Fibroblast of villous mesenchyme (primary cell): ENCODE measurements around the gene GMDS. TPM values are rescaled to one million over a fixed set of nuclear protein-coding genes. Genes with fewer than 3 reads are reported as not detected.
"Not testable (repeated sequence)": the region's sequence is repeated elsewhere in the genome, so short reads cannot be mapped to it uniquely, and the experiment has no call there.

ENCODE experiments used
- DNase-seq: peaks from one replicate; pipeline ENCODE4 v3.0.0-alpha.2; 2010; ENCODE audit warnings: low read depth
- H3K4me3 ChIP-seq: 2 replicates; pipeline ENCODE4 v1.5.1; 2011; ENCODE audit warnings: low read depth, mild to moderate bottlenecking, low read length
- total RNA-seq: library from RNA; depleted of rRNA; stranded (reverse); fragments of >200 nt; gene quantifications from 2 replicates; pipeline ENCODE4 v1.2.3, GENCODE V29; 2012
- TF ChIP-seq, protein P1 (sequence below): IDR thresholded peaks from 2 replicates; pipeline ENCODE4 v1.5.1; 2012; ENCODE audit warnings: low read depth, mild to moderate bottlenecking, low read length; ENCODE audit not compliant: insufficient read depth

The GMDS gene
- total RNA-seq, 1 donor, result 6.5 TPM

DNA sequence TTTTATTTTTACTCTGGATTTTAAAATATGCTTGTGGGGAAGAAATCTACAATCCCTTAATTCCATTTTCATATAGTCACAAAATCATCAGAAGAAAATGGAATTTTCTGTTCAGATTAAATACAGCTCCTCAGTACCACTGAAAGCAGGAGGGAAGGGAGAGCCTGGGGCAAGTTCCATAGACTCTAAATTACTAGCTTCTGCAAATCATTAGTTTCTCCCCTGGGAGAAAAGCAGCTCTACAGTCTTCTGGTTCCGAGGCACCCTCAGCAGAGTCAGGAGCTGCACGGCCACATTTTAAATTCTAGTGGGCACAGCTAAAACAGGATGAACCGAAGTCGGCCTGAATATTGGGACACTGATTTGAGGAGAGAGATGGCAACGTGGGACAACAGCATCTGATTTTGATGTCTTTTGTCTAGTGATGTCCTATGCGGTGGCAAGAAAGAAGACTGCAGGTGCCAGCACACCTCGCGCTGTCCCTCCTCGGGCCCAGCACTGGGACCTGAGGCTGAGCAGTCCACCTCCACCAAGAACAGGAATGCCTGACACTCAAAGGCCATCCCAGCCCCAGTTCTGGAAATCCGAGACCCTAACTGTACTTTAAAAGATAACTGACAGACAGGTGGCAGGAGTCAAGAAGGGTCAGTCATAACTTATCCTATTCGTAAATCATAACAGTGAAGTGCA, 545.0 kb downstream of the GMDS start:
- TF ChIP-seq, protein P1, sequence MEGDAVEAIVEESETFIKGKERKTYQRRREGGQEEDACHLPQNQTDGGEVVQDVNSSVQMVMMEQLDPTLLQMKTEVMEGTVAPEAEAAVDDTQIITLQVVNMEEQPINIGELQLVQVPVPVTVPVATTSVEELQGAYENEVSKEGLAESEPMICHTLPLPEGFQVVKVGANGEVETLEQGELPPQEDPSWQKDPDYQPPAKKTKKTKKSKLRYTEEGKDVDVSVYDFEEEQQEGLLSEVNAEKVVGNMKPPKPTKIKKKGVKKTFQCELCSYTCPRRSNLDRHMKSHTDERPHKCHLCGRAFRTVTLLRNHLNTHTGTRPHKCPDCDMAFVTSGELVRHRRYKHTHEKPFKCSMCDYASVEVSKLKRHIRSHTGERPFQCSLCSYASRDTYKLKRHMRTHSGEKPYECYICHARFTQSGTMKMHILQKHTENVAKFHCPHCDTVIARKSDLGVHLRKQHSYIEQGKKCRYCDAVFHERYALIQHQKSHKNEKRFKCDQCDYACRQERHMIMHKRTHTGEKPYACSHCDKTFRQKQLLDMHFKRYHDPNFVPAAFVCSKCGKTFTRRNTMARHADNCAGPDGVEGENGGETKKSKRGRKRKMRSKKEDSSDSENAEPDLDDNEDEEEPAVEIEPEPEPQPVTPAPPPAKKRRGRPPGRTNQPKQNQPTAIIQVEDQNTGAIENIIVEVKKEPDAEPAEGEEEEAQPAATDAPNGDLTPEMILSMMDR, result no peak
- no peak overlapping the region for H3K4me3 ChIP-seq
- no peak for DNase-seq

DNA sequence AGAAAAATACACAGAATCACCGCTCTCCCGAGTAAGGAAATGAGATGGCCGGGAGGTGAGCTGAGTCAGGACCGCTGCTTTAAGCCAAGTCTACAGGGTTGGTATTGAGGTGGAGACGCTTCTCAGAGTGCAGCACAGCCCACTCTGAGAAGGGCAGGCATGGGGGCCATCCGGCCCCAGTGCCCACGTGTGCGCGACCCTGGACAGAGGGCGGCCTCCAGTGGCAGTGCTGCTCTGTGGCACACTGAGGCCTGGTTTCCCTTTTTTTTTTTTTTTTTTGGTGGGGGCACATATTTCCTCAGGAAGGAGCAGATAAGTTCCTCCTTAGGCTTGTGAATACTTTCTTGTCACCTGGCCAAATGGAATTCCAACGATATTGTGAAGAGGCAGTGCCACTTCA, 546.9 kb downstream of the GMDS start:
- TF ChIP-seq, protein P1, result no peak
- H3K4me3 ChIP-seq, result no peak overlapping the region
- DNase-seq, result no peak

DNA sequence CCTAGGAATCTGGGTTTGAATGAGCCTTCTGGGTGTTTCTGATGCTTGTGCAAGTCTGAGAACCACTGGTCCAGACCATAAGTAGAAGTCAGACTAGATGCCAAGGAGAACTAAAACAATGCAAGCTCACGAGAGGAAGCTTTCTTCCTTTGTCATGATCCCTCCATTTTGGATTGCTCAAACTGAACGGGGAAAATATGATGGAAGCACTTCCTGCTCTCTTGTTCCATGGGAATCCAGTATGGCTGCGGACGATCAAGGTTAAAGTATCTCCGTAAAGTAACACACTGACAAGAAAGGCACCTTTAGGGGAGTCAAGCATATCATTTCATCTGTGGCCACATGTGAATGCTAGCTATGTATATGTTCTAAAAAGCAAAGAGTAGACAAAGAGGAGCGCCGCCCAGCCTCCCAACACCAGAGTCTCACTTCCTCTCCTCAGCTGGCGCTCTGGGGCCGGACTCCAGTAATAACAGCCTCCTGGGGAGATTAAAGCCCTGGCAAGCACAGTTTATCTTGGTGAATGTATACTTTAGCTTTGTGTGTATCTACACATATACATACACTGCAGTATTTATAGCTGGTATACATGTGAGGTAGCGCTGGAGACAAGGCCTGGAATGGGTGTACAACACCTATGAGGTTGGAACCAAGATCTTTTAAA, 547.6 kb downstream of the GMDS start:
- H3K4me3 ChIP-seq, result no peak overlapping the region
- TF ChIP-seq, protein P1, result no peak

DNA sequence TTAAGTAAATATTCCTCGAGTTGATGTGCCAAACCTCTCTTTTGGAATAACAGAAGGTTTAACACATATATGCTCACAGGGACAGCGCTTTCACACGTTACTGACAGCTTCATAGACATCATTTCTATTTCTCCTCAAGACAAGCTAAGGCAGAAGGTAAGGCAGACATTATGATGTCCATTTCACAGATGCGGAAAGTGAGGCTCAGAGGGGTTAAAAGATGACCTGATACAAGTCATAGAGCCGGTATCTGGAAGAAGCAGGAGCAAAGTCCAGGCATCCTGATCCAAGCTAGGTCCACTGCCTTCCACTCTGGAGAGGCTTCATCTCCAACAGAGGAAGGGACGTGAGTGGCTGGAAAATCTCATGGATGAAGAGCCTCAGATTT, 548.9 kb downstream of the GMDS start:
- no peak overlapping the region for H3K4me3 ChIP-seq
- TF ChIP-seq, protein P1, result no peak
- no peak for DNase-seq

More for the DNA sequence above, 547.6 kb downstream of the GMDS start:
- no peak for DNase-seq

DNA sequence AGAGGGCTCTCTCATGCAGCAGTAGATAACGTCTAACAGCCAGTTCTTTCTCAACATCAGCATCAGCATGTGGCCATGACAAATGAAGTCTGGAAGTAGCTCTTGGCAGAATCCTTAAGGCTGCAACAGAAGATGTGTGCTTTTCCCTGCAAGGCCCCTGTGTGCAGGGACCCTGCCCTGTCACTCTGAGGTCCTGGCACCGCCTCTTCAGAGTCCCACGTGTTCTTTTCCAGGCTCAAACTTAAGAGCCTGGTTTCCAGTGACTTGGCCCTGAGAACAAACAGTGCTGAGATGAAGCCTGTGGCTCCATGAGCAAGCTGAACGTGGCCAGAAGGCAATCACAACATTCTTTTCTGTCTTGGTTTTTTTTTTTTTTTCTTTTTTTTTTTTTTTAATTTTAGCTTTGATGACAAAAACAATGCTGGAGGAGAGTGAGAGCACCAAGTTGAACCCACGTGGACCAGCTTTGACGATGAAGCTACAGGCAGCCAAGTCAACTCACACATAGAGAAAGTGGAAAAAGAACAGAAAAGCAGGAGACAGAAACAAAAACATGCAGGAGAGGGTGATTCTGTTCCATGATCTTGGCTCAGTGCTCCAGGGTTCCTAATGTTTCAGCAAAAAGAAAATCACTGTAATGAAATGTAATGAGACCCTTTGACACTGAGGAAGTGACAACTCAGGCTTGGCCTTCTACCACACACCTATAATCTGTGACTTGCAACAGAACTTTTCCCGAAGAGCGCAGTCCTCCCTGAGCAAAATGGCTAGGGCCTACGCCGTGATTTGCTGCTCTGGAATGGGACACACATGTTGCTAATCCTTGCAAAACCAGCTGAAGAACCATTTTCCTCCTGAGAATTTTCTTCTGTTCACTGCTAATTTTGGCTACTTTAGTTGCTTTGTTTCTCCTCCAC, 549.6 kb downstream of the GMDS start:
- TF ChIP-seq, protein P1, result no peak
- no peak overlapping the region for H3K4me3 ChIP-seq
- no peak for DNase-seq

DNA sequence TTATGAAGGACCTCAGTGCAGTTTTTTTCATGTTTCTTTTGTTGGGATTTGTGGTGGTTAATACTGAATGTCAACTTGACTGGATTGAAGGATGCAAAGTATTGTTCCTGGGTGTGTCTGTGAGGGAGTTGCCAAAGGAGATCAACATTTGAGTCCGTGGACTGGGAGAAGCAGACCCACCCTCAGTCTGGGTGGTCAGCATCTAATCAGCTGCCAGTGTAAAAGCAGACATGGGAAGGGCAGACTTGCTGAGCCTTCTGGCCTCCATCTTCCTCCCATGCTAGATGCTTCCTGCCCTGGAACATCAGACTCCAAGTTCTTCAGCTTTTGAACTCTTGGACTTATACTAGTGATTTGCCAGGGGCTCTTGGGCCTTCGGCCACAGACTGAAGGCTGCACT, 553.6 kb downstream of the GMDS start:
- not testable (repeated sequence) for H3K4me3 ChIP-seq, DNase-seq

DNA sequence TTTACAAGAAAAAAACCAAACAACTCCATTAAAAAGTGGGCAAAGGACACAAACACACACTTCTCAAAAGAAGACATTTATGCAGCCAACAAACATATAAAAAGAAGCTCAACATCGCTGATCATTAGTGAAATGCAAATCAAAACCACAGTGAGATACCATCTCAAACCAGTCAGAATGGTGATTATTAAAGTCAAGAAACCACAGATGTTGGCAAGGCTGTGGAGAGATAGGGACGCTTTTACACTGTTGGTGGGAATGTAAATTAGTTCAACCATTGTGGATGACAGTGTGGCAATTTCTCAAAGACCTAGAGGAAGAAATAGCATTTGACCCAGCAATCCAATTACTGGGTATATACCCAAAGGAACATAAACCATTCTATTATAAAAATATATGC, 554.7 kb downstream of the GMDS start:
- H3K4me3 ChIP-seq, DNase-seq: not testable (repeated sequence)
